Medulla oblongata (tissue), 1 donor: Measurements from ENCODE around the gene ORM2.

Experiments used
- DNase-seq: peaks from one replicate; pipeline ENCODE4 v3.0.0-alpha.2; 2015; ENCODE audit errors: extremely low spot score

The ORM2 gene

GRCh38 chr9:114294664-114295063, 35.0 kb upstream of the ORM2 start:
- DNase-seq, result no peak

GRCh38 chr9:114296338-114296737, 33.3 kb upstream of the ORM2 start:
- no peak for DNase-seq

GRCh38 chr9:114299286-114300152, 30.1 kb upstream of the ORM2 start:
- no peak for DNase-seq

- DNase-seq, result no peak
These were observed 29.4 kb upstream of the ORM2 start for GRCh38 chr9:114300153-114300845.

GRCh38 chr9:114300846-114301797, 28.5 kb upstream of the ORM2 start:
- DNase-seq, result no peak

- no peak for DNase-seq
These were observed 27.7 kb upstream of the ORM2 start for GRCh38 chr9:114301798-114302565.

GRCh38 chr9:114302727-114303126, 26.9 kb upstream of the ORM2 start:
- no peak for DNase-seq

GRCh38 chr9:114303571-114303970, 26.1 kb upstream of the ORM2 start:
- no peak for DNase-seq

GRCh38 chr9:114303977-114304376, 25.7 kb upstream of the ORM2 start:
- no peak for DNase-seq

- no peak for DNase-seq
These were observed 25.1 kb upstream of the ORM2 start for GRCh38 chr9:114304416-114305188.

GRCh38 chr9:114307899-114308267, 21.8 kb upstream of the ORM2 start:
- DNase-seq, result no peak

- no peak for DNase-seq
These were observed 21.2 kb upstream of the ORM2 start for GRCh38 chr9:114308361-114308950.

GRCh38 chr9:114309096-114309495, 20.6 kb upstream of the ORM2 start:
- no peak for DNase-seq

GRCh38 chr9:114310471-114311450, 18.9 kb upstream of the ORM2 start:
- DNase-seq, result no peak

GRCh38 chr9:114311571-114312512, 17.8 kb upstream of the ORM2 start:
- DNase-seq, result no peak

- no peak for DNase-seq
These were observed 17.2 kb upstream of the ORM2 start for GRCh38 chr9:114312513-114312875.

GRCh38 chr9:114313186-114313585, 16.5 kb upstream of the ORM2 start:
- DNase-seq, result no peak
